ENCODE data around the gene CXCL13.
A peak's percentile ranks its signal among the peaks of the same experiment; 100 is the strongest.
"Not testable (repeated sequence)": the region's sequence is repeated elsewhere in the genome, so short reads cannot be mapped to it uniquely, and the experiment has no call there.

Gene CXCL13

DNA sequence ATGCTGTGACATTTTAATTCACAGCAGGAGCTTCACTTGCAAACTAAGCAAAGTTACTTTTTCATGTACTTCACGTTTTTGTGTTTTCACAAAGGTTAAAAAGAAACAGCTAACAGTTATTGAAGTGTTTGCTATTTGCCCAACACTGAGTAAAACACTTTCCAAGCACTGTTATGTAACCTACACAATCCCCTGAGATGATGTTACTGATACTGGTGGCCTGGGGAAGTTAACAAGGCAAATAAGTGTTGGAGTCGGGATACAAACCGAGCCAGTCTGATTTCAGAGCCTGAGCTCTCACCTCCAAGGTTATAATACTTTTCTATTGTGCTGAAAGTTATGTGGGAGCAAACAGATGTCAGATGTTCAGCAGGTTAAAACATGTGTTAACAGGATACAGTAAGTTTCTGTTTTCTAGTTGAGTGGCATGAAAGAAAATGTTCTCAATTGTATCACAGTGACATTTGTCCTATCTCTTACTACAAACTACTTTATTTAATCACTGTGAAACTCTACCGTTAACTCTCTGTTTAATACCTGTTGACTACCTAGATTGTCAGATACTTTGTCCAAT is 3.9 kb upstream of the CXCL13 start:
- DNase-seq (ENCODE audit: low read depth, low spot score), result no peak

DNA sequence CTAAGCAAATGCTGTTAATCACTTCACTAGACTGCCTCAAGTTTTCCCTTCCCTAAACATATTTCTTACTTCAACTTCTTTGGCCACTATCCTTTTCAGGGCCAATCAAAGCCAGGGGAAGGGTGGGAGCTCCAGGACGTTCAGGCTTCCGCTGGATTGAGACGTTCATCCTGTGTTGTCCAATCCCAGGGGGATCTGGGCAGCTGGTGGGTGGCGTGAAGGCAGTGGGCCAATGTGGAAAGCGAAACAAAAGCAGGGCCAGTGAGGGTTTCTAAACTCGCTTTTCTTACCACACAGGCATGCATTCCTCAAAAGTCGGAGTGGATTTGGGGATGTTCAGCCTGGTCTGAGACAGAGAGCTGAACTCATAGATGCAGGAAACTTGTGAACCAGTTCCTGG is 7.6 kb downstream of the CXCL13 start:
- no peak for DNase-seq (ENCODE audit: low read depth, low spot score)

DNA sequence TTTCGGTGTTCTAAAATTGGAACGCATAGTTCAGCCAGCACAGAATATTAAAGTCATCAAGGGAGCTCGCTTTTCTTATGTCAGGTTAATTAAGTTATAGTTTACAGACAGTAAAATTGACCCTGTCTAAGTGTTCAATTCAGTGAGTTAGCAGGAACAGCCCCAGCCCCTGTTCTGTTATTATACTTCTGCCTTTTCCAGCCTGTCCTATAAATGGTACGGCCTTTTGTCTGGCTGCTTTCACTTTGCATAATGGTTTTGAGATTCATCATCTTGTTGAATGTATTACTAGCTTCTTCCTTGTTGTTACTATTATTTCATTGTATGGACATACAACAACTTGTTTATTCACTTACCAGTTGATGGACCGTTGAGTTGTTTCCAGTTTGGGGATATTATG is 9.5 kb downstream of the CXCL13 start:
- no peak for DNase-seq (ENCODE audit: low read depth, low spot score)

DNA sequence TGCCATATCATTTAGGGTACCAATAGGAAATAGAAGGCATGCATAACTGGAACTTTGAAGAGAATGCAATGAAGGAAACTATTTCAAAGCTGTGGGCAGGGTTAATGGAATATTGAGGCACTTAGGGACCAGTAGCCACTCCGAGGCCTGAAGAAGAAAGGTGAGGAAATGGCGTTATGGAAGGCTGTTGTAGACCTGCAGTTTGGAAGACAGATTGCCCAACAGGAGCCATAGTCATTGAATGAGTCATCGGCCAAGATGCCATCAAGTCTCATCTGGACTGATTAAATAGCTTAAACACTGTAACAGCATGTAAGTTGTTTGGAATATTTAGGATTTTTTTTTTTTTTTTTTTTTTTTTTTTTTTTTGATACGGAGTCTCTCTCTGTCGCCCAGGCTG is 11.6 kb downstream of the CXCL13 start:
- DNase-seq (ENCODE audit: low read depth, low spot score), result no peak

DNA sequence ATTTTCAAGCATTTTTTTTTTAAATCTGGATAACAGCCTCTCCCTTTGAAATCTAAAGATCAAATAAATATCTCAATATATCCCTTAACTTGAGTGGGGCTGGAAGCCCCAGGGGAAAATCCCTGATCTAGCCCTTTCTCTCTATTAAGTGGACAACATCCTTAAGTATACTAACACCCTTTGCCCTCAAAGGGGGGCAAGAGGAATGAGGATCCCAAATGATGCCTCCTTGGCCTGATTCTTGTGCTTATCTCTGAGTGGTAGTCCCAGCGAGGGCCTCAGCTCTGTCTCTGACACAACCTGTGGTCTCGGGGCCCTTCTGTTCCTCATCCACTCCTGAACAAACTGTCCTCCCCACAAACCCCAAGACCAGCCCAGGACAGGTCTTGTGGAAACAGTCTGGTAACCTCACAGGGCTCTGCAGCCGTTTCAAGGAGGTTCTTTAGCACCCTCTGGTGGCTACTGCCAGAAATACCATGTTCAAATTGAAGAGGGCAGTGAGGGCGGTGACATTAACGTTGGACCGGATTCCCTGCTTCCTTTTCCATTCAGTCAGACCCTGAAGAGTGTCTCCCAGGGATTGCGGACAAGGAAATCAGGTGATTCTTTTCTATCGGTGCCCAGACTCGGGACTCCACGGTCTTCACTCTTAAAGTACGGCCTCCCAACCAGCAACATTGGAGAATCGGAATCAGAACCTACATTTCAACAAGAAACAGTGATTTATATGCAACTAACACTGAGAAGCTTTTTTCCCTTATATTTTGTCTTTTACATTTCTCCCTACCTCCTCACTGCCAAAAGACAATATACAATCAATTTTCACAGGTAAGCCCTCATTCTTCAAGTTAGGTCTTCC is 13.0 kb downstream of the CXCL13 start:
- no peak for DNase-seq (ENCODE audit: low read depth, low spot score)

DNA sequence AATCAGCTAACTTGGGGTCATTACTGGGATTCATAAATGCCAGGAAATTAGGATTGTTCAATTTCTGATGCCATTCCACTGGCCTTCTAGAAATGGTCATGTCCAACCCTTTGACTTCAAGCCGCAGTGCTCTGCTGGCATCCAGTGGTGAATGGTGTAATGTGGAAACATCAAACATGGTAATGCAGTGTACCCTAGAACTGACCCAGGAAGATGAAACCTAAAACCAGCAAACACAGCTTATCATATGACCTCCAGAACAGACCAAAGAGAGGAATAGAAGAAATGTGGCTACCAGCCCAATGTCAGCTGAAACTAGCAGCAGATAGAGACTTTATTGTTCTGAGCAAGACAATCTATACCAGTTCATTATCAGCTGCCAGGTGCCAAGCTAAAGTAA is 13.8 kb downstream of the CXCL13 start:
- DNase-seq (ENCODE audit: low read depth, low spot score), result no peak

DNA sequence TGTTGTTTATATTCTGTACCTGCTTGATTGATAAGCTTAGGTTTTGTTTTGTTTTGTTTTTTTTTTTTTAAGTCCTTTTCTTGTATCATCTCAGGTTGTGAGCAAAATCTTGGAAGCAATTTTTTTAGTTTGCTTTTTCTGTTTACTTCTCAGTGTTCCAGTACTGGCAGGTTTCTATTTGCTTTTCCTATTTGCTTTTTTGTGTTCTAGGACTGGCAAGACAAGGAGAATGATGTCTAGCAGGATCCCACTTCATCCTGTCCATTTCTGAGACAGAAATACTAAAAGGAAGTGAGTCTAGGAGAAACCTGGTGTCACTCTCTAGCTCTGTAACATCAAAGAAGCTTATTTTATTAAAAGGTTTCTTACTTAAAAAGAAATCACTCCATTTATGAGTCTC is 15.6 kb downstream of the CXCL13 start:
- no peak for DNase-seq (ENCODE audit: low read depth, low spot score)

DNA sequence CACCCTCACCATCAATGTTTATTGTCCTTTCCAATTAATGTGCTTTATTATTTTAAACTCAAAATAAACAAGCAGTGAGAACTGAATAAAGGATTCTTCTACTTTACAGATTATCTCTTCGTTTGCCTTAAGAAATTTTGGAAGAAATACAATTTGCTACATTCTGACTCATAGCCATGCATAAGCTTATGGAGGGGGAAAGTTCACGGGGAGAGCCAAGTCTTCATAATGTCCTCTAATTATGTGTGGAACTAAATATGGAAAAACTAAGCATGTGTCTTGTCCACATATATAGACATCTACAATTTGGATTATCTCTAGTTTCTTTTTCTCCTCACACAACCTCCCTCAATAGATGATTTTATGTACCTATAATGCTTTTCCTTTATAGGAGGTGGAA is 17.5 kb downstream of the CXCL13 start:
- DNase-seq (ENCODE audit: low read depth, low spot score), result no peak

DNA sequence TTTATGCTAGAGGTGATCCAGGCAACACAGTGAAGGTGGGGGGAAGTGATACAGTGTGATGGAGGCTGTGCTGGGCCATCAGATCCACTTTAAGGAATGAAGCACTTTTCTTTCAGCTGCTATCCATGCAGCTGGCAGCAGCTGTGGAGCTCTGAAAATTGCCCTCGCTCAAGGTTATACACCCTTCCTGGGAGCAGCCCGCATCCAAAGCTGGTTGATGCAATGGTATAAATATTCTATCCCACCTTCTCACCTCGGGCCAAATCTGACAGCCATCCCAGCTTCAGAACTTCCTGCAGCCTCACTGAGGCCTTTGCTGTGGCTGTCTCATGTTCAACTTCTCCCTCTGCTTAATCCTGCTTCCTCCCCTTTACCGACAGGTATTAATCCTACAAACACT is 18.6 kb downstream of the CXCL13 start:
- no peak for DNase-seq (ENCODE audit: low read depth, low spot score)

DNA sequence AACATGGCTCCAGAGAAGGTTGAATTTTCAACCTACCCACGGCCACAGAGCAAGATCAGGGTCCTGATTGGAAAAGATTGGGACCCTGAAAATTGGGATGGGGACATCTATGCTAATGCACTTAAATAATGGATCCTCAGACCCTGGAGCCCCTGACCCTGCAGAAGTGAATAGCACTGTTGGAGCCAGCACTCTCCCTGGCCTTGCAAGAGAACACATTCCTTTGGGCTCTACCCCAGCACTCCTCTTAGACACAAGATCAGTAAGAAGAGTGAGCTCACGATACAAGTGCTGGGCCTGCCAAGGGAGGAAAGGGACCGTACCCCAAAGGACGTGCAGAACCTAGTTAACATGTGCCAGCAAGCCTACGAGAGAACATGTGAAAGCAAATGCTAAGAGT is 19.9 kb downstream of the CXCL13 start:
- DNase-seq (ENCODE audit: low read depth, low spot score), result no peak

DNA sequence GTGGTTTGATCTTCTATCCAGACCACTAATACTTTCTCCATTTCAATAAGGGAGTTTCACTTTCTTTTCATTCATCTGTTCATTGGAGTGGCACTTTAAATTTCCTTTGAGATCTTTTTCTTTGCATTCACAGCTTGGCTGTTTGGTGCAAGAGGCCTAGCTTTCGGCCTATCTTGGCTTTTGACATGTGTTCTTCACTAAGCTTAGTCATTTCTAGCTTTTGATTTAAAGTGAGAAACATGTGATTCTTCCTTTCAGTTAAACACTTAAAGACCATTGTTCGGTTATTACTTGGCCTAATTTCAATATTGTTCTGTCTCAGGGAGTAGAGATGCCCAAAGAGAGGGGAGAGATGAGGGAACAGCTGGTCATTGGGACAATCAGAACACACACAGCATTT is 24.3 kb downstream of the CXCL13 start:
- DNase-seq (ENCODE audit: low read depth, low spot score), result no peak

DNA sequence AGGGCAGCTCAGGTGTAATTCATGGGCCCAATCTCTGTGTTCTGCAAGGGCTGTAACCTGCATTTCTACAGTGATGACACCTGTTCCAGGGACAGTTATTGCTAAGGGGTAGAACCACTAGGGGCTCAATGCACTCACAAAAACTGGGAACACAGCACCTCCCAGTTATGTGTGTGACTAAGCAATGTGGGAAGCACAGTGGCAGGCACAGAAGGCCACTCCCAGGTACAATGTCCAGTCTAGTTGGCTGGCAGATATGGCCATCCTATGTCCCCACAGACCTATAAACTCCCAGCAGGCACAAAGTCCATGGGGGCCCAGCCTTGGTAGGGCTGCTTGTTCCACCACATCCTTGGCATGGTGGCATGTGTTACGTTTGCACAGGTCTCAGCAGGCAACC is 25.7 kb downstream of the CXCL13 start:
- no peak for DNase-seq (ENCODE audit: low read depth, low spot score)

DNA sequence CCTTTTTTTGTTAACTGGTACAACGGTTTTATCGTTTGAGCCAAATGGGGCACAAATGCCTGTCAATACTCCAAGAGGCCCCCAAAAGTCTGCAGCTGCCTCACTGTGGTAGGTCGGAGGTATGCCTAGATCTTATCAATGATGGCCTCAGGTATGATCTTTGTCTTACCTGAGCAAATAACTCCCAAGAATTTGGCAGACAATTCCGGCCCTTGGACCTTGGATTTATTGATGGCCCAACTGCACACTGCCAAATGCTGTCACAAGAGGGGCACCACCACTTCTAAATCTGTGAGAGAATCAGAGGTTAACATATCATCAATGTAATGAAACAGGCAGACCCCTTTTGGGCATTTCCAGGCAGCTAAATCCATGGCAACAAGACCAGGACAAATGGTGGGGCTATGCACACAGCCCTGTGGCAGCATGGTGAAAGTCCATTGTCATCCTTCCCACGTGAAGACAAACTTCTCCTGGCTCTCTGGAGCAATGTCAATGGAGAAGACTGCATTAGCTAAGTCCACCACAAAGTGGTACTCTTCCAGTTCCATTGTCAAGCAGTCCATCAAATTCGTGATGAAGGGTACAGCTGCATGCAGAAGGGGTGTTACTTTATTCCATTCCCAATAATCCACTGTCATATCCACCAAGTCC is 28.6 kb downstream of the CXCL13 start:
- no peak for DNase-seq (ENCODE audit: low read depth, low spot score)

DNA sequence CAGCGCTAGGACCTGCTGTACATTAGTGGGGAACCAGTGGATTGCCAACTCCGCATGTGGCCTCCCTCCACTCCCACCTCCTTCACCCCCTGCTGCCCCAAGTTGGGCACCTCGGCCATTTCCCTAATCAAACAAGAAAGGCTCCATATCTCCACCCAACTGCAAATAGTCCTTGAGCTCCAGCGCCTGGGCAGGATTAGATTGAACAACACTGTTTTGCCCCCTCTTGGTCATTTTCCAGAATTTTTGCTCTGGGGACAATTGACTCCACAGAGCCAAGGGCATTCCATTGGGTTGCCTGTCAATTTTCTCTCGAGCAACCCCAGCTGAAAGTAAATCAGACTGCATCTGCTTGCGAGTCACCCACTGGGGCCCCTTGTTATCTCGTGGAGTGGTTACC is 29.6 kb downstream of the CXCL13 start:
- DNase-seq (ENCODE audit: low read depth, low spot score), result no peak

DNA sequence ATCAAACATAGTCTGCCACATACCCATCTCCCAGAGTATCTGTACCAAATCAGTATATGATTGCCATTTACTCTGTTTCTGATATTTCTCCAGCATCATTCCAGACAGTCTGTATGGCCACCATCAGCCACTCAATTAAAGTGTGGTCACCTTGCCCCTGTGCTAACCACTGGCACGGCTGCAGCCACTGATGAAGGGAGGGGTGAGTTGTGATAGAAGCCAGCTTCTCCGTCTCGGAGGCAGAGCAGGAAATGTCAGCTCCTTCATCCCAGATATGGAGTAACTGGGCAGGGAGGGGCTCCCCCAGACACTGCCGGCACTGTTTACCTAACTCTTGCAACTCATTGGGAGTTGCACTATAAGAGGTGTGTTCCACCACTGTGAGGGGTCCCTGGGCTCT is 30.3 kb downstream of the CXCL13 start:
- no peak for DNase-seq (ENCODE audit: low read depth, low spot score)

DNA sequence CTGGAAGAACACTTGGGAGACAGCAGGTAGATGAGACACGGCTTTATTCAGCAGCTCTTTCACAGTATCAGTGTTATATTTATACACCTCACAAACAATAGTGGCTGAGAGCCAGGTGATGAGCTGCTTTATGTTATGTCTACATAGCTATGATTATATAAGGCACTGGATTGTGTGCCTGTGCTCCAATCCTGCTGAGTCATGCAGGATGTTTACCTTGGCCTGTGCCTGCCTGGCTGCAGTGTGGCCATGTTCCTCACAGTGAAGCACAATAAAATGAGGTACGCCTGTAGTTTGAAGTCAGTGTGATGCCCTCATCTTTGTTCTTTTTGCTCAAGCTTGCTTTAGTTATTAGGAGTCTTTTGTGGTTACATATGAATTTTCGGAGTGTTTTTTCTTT is 31.3 kb downstream of the CXCL13 start:
- DNase-seq (ENCODE audit: low read depth, low spot score), result peak; percentile 77

DNA sequence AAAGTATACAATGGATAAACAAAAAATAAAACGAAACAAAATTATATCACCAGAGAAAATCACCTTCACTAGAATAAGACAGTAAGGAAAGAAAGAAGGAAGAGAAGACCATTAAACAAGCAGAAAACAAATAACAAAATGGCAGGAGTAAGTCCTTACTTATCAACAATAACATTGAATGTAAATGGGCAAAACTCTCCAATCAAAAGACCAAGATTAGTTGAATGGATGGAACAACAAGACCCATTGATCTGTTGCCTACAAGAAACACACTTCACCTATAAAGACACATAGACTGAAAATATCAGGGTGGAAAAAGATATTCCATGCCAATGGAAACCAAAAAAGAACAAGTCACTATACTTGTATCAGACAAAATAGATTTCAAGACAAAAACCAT is 38.4 kb downstream of the CXCL13 start:
- not testable (repeated sequence) for DNase-seq (ENCODE audit: low read depth, low spot score)

DNA sequence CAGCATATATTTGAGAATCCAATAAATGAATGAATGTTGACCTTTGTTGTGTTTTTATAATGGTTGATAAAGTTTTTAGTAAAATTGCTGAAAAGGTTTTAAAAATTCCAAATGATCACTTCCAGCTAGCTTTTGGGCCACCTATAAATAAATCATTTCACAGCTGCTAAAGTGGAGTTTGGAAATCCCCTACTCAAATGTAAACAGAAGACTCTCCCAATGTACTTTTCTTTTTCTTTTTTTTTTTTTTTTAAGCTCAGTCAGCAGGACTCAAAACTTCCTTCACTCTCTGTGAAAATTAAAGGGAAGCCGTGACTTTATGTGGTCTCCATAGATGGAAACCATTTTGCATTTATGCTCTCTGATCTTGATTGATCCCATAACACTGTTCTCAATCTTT is 45.2 kb downstream of the CXCL13 start:
- DNase-seq (ENCODE audit: low read depth, low spot score), result no peak

DNA sequence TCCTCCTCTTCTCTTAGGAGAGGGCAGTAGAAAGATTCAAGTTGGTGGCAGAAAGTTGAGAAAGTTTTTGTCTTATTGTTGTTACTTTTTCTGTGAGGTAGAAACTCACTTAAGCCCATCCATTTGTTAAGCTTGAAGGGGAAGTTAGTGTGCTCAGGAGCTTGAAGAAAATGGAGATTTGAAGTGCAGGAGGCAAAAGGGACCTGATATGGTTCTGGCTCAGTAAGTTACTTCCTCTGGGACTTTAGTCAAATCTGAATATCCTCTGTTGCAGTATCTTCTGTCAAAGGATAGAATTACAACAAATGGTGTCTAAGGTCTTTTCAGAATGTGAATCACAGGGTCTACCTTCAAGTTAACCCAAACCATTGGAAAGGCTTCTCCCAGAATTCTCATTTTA is 46.2 kb downstream of the CXCL13 start:
- no peak for DNase-seq (ENCODE audit: low read depth, low spot score)

DNA sequence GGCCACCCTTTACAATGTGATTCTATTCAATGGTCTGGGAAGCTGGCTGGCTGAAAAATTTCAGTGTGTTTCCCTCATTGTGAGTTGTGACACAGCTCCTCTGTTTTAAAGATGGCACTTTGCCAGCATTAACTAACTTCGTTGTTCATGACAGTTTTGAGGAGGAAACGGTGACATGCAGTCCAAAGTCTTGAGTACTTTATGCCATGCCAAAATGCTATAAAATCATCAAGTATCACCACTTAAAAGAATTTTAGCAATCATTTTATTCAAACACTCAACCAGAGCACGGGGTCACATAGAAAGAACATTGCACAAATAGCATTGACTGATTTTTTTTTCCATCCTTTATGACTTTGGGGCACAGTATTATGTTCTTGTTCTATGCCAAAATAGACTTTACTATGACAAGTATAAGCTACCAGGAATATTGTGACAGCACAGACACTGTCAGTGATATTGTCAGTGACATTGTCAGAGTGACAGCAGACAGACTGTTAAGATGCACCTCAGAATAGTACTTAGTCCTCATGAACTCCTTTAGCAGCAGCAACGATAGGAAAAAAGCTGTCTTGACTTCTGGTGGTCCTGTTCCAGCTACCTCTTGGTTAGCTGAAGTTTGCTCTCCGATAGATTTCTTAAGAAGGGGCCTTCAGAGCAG is 46.7 kb downstream of the CXCL13 start:
- DNase-seq (ENCODE audit: low read depth, low spot score), result no peak

DNA sequence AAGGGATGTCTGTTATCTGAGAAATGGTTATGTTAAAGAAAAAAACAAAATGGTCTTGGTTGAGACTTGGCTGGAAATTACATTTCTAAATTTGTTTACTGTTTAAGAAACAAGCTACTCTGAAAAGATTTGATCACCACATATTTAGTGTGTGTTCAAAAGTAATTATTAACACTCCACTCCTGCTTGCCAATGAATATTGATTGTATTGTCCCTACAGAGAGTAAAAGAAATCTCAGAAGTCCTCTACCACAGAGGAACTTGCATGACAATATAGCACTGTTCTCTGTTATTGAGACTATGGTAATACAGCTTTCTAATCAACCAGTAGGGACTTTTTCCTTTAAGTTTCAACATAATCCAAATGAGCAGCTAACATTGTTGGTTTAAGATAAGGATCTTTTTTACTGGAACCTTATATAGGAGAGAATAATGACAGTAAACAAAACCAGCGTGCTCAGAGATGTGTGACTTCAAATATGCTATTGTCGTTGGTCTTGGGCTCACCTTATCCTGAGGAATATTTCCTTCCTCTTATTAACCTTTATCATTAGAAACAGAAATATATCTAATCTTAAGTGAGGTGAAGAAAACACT is 47.6 kb downstream of the CXCL13 start:
- no peak for DNase-seq (ENCODE audit: low read depth, low spot score)

DNA sequence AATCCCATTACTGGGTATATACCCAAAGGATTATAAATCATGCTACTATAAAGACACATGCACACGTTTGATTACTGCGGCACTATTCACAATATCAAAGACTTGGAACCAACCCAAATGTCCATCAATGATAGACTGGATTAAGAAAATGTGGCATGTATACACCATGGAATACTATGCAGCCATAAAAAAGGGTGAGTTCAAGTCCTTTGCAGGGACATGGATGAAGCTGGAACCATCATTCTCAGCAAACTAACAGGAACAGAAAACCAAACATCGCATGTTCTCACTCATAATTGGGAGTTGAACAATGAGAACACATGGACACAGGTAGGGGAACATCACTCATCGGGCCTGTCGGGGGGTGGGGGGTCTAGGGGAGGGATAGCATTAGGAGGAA is 54.7 kb downstream of the CXCL13 start:
- not testable (repeated sequence) for DNase-seq (ENCODE audit: low read depth, low spot score)

Measured in smooth muscle cell of the brain vasculature (primary cell).